BJ (cell line): ENCODE results near the gene MFSD11. TPM values are rescaled to one million over a fixed set of nuclear protein-coding genes. Genes with fewer than 3 reads are reported as not detected.

Experiments used
- CTCF ChIA-PET: fragments of 350-600 bp; formaldehyde crosslinking; extraction: SDS; loops from one replicate; lab custom pipeline; 2021; ENCODE audit warnings: antibody characterized with exemption, inconsistent platforms; lab: Yijun Ruan, JAX
- POLR2A ChIA-PET: fragments of 300-600 bp; sonication (Branson Sonifier 250); formaldehyde crosslinking; extraction: SDS; loops from one replicate; lab custom pipeline; 2021; ENCODE audit warnings: antibody characterized with exemption; lab: Charles Lee
- DNase-seq: peaks from one replicate; pipeline ENCODE4 v3.0.0-alpha.2; 2011; ENCODE audit warnings: low read depth
- H3K27me3 ChIP-seq: 2 replicates; pipeline ENCODE4 v1.6.0; 2011; ENCODE audit warnings: low read length; ENCODE audit not compliant: control insufficient read depth, insufficient read depth
- H3K36me3 ChIP-seq: 2 replicates; pipeline ENCODE4 v1.5.1; 2011; ENCODE audit warnings: low read length; ENCODE audit not compliant: control insufficient read depth, insufficient read depth
- H3K4me3 ChIP-seq: 2 replicates; pipeline ENCODE4 v1.5.1; 2011; ENCODE audit warnings: low read depth, mild to moderate bottlenecking, control low read depth, low read length
- CTCF ChIP-seq: IDR thresholded peaks from 2 replicates; pipeline ENCODE4 v1.5.1; 2011; ENCODE audit warnings: low read depth, mild to moderate bottlenecking, control low read depth, inconsistent platforms, low read length, moderate library complexity; ENCODE audit not compliant: insufficient read depth
- polyA plus RNA-seq: library from polyadenylated mRNA; depleted of rRNA; stranded (reverse); fragments of >200 nt; gene quantifications from 2 replicates; pipeline ENCODE4 v1.2.3, GENCODE V29; 2011

The MFSD11 gene
- polyA plus RNA-seq, 1 experiment, result 18.6 TPM

DNA sequence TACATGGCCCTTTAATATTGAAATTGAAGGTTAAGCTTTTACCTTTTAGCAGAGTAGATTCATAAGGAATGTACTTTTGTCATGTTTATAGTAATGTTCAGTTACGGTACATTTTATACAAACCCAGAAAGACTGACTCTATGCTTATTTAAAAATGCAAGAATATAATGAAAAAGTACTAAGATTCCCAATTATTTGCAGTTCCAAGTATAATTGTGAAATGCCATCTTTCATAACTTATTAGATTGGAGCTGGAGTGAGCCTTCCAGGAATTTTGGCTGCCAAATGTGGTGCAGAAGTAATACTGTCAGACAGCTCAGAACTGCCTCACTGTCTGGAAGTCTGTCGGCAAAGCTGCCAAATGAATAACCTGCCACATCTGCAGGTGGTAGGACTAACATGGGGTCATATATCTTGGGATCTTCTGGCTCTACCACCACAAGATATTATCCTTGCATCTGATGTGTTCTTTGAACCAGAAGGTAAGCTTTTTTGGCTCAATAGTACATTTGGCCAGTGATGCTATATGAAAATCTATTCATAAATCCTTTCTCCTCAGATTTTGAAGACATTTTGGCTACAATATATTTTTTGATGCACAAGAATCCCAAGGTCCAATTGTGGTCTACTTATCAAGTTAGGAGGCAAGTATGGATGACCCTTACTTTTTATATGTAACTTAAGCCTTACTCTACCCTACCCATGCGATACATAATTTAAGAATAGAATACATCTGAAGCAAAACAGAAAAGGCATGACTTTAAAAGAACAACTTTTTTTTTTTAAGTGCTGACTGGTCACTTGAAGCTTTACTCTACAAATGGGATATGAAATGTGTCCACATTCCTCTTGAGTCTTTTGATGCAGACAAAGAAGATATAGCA, 4.9 kb upstream of the MFSD11 start:
- DNase-seq, result no peak
- ChIA-PET CTCF (interaction anchor here (0.5 to 2.5 kb wide), 5 partner anchors 16 to 274 kb away, joined by 3 to 6 read pairs (median 3); no protein-coding TSS in a partner anchor), POLR2A (no interaction called here)
- H3K36me3 ChIP-seq, result peaks cover 6% of the 10 kb centered on the region
- H3K27me3 ChIP-seq, result no peaks in the 10 kb centered on the region
- no peak for TF ChIP-seq CTCF
- no peak overlapping the region for H3K4me3 ChIP-seq

DNA sequence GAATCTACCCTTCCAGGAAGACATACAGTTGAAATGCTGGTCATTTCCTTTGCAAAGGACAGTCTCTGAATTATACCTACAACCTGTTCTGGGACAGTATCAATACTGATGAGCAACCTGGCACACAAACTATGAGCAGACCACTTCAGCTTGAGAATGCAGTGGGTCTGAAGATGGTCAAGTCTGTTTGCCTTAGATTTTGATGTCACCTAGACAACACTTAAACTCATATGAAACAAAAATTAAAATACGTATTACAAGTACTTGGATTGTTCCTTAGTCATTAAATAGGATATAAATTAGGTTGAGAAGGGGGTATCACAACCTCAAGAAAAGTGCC, 4.3 kb upstream of the MFSD11 start:
- CTCF ChIA-PET, result interaction anchor here (0.8 to 2.5 kb wide), 3 partner anchors 17 to 52 kb away, joined by 3 to 6 read pairs (median 6); no protein-coding TSS in a partner anchor
- Histone ChIP-seq H3K36me3 (peaks cover 6% of the 10 kb centered on the region), H3K4me3 (no peak overlapping the region), H3K27me3 (no peaks in the 10 kb centered on the region)
- POLR2A ChIA-PET, result no interaction called here
- no peak for TF ChIP-seq CTCF
- DNase-seq, result no peak

DNA sequence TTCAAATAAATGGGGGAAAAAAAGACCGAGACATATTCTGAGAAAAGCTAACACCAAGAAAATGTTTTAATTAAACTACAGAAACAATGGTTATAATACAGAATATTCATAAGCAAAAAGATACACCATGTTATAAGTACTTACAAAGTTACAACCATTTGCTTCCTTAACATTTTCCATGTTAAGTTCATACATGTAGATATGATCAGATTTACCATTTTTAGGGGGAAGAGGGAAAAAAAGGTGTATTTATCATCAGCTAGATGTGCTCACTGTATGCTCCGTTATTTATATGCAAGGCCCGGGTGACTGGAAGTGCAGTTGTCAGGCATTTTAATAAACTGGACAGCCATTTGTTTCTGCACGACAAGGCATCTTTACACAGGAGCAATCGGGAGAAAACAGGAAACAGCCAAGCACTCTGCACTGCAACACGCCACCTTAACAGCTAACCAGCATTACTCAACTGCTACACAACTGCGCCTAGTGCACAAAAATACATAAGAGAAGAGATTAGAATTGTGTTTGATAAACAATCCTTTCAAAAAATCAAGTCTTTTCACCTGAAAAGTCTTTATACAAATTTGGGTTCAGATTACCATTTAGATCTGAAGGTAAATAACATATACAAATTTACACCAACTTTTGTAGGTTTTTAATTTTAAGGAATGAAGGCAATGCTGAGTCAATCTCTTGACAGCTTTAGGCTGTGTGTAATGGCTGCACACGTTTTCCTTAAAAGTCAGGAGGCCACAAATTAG, 3.7 kb upstream of the MFSD11 start:
- Histone ChIP-seq H3K4me3 (peak overlapping the region; percentile 100; the same call in 1 of the 2 replicates), H3K27me3 (no peaks in the 10 kb centered on the region), H3K36me3 (peaks cover 6% of the 10 kb centered on the region)
- ChIA-PET CTCF (interaction anchor here (0.6 to 2.5 kb wide), 5 partner anchors 14 to 133 kb away, joined by 3 to 6 read pairs (median 3); no protein-coding TSS in a partner anchor), POLR2A (no interaction called here)
- no peak for TF ChIP-seq CTCF
- no peak for DNase-seq

DNA sequence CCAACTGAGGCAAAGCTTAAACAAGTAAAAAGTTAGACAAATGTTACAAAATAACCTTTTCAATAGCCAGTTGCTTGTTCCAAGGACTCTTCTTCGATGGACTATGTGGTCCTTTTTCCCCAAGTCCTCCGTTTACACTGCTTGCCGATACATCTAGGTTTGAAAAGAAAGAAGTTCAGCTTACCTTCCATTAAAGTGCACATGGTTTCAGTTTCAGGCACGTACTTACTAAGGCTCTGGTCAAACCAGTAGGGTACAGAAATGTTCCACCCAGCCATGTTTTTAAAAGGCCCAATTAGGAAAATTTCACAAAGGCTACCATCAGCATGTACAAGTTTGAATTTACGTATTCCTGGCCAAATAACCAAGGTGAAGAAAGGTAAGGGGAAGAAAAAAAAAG, 2.9 kb upstream of the MFSD11 start:
- CTCF ChIA-PET, result interaction anchor here (0.6 to 2.5 kb wide), 5 partner anchors 8 to 332 kb away, joined by 3 to 6 read pairs (median 5); no protein-coding TSS in a partner anchor
- no peak for DNase-seq
- Histone ChIP-seq H3K27me3 (no peaks in the 10 kb centered on the region), H3K36me3 (peaks cover 6% of the 10 kb centered on the region), H3K4me3 (peak overlapping the region; percentile 100)
- TF ChIP-seq CTCF, result no peak
- POLR2A ChIA-PET, result no interaction called here
